Omental fat pad (tissue), 4 donors: Measurements from ENCODE around the gene CEP72. TPM values are rescaled to one million over a fixed set of nuclear protein-coding genes. Genes with fewer than 3 reads are reported as not detected.

ENCODE experiments used
- ATAC-seq: fragments of 150-250 bp; one replicate; pipeline ENCODE4 v1.9.1; 2016; ENCODE audit warnings: mild to moderate bottlenecking, moderate library complexity; ENCODE audit not compliant: low FRiP score
- DNase-seq: peaks from one replicate; pipeline ENCODE4 v3.0.0-alpha.2; 2019; ENCODE audit warnings: low spot score
- total RNA-seq, 4 donors: library from RNA; depleted of rRNA; stranded (reverse); fragments of >200 nt; gene quantifications; one replicate each; pipeline ENCODE4 v1.1.0, GENCODE V29; 2016
- TF ChIP-seq, protein P1 (sequence below), 3 donors: fragments of 450-650 bp; IDR thresholded peaks; one replicate each; pipeline ENCODE4 v1.5.1; 2016 to 2017; ENCODE audit warnings: antibody characterized with exemption in 3 of 3, mild to moderate bottlenecking in 3 of 3, moderate library complexity in 2 of 3

Gene CEP72
- total RNA-seq, 4 donors from 2014 or later = 1.1 to 2.0 (median 1.7) TPM

- no peak for ATAC-seq
- no peak for DNase-seq
- TF ChIP-seq, protein P1, sequence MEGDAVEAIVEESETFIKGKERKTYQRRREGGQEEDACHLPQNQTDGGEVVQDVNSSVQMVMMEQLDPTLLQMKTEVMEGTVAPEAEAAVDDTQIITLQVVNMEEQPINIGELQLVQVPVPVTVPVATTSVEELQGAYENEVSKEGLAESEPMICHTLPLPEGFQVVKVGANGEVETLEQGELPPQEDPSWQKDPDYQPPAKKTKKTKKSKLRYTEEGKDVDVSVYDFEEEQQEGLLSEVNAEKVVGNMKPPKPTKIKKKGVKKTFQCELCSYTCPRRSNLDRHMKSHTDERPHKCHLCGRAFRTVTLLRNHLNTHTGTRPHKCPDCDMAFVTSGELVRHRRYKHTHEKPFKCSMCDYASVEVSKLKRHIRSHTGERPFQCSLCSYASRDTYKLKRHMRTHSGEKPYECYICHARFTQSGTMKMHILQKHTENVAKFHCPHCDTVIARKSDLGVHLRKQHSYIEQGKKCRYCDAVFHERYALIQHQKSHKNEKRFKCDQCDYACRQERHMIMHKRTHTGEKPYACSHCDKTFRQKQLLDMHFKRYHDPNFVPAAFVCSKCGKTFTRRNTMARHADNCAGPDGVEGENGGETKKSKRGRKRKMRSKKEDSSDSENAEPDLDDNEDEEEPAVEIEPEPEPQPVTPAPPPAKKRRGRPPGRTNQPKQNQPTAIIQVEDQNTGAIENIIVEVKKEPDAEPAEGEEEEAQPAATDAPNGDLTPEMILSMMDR (IDR thresholded peaks at IDR 0.05) = no peak
Measured at GRCh38 chr5:643811-644271, 31.7 kb downstream of the CEP72 start.

- ATAC-seq (no peak), DNase-seq (no peak)
Measured at GRCh38 chr5:644509-644908, 32.4 kb downstream of the CEP72 start.

DNA sequence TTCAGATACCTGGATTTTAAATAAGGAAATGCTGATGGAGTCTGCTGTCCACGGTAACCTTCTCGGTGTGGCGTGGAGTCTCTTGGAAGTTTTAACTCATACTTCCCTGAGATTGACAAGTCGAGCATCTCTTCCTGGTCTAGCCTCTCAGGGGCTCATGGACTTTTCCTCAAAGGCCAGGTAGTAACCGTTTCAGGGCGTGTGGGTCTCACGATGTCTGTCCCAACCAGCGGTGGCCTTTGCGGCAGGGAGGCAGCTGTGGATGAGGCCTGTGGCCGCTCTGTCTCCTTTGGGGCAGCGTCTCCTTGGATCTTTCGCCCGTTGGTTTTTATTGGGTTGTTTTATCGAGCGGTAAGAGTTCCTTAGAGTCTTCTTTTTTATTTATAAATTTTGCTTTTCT lies 32.8 kb downstream of the CEP72 start:
- TF ChIP-seq, protein P1 (IDR thresholded peaks at IDR 0.05) = no peak
- no peak for DNase-seq

More at GRCh38 chr5:644509-644908, 32.4 kb downstream of the CEP72 start:
- TF ChIP-seq, protein P1 (IDR thresholded peaks at IDR 0.05) = no peak

DNA sequence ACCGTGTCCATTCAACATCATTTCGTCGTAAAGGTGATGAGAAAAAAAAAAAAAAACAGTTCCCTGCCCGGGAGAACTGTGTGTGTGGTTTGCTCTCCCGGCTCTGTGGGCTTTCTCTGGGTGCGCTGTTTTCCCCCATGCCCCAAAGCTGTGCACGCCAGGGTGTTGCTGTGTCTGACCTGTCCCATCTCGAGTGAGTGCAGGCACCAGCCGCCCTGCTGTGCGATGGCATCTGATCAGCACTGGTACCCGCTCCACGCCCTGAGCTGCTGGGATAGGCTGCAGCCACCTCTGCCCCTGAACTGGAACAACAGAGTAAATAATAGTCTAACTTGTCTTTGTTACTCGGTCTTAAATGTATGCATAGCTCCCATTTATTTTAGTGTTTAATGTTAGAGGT lies 33.3 kb downstream of the CEP72 start:
- TF ChIP-seq, protein P1 (IDR thresholded peaks at IDR 0.05) = no peak
- DNase-seq (no peak), ATAC-seq (no peak)

More for the DNA sequence above, 32.8 kb downstream of the CEP72 start:
- no peak for ATAC-seq

DNA sequence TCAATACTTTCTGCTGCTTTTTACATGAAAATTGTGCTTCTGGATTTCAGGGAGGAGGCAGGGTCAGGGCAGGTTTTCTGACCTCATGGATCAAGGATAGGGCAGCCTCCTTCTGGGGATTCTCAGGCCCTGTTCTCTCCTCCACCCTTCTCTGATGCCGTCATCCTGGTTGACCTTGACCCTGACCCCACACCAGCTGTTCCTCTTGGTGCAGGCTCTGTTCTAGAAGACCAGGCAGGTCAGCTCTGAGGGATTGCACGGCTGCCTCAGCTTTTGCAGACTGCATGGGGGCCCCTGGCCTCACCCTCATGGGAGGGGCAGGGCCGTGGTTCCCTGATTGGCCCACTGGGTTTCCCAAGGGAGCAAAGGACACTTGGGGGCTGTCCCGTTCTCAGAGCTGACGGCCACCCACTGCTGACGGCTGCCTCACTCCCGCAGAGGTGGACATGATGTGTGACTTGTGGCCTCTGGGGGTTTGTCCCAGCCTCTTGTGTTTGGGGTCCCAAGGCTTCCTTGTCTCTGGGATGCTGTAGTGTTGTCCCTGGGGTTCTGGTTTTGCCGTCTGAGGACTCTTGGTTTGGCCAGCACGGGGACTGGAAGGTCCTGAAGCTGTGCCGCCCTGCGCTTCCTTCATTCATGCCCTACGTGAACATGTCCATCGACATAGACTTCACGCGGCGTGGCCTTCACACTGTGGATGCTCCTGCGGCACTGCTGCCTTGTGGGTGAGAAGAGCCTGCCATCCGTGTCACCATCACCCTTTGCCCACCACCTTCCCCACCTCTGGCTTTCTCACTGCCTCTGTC lies 34.5 kb downstream of the CEP72 start:
- ATAC-seq (no peak), DNase-seq (no peak)
- TF ChIP-seq, protein P1 (IDR thresholded peaks at IDR 0.05) = no peak

DNA sequence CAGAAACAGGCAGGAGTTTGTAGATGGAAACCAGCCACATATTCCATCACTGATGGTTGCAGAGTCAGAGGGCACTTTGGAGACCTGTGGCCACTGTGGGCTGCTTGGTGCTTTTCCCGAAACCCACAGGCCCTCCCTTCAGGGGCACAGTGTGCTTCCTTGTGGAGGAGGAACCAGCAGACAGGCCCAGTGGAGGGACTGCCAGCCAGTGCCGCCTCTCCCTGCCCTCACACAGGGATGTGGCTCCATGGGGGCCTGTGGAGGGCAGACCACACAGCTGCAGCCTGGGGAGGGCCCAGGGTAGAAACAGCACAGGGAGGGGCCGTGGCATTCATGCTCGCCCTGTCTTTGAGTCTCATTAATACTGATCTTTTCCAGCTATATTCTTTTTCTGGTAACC lies 35.2 kb downstream of the CEP72 start:
- DNase-seq (no peak), ATAC-seq (no peak)
- TF ChIP-seq, protein P1 (IDR thresholded peaks at IDR 0.05) = no peak

- ATAC-seq (no peak), DNase-seq (no peak)
- TF ChIP-seq, protein P1 (IDR thresholded peaks at IDR 0.05) = no peak
Measured at GRCh38 chr5:647727-648126, 35.6 kb downstream of the CEP72 start.
